Measurements from ENCODE around the gene PABPN1L. TPM values are rescaled to one million over a fixed set of nuclear protein-coding genes. Genes with fewer than 3 reads are reported as not detected.
"Not testable (repeated sequence)": the region's sequence is repeated elsewhere in the genome, so short reads cannot be mapped to it uniquely, and the experiment has no call there.

PABPN1L gene
- polyA plus RNA-seq, 2 donors = 0.04 to 0.14 TPM

- H3K36me3 ChIP-seq (ENCODE audit: control insufficient read depth in 2 of 2, insufficient read depth in 2 of 2, low read length in 1 of 2) = no peaks in the 10 kb centered on the region
- H3K9me3 ChIP-seq (ENCODE audit: control insufficient read depth in 2 of 2, insufficient read depth in 1 of 2, low read depth in 1 of 2, low read length in 1 of 2) = no peaks in the 10 kb centered on the region
- no peak overlapping the region for H3K4me3 ChIP-seq (ENCODE audit: low read depth in 1 of 2, low read length in 2 of 2)
- no peaks in the 10 kb centered on the region for H3K27me3 ChIP-seq (ENCODE audit: control insufficient read depth in 1 of 2, insufficient read depth in 2 of 2, low read length in 2 of 2)
- 60 to 64% methylated on average over 15 to 16 of the region's 16 CpGs for WGBS, 2 donors
- H3K27ac ChIP-seq (ENCODE audit: low read depth in 2 of 2, low read length in 1 of 2) = no peak overlapping the region
- peaks cover 0 to 6% of the 10 kb centered on the region in 2 donors for H3K4me1 ChIP-seq (ENCODE audit: control insufficient read depth in 2 of 2, insufficient read depth in 2 of 2, low read length in 1 of 2)
These were observed 36.3 kb upstream of the PABPN1L start for GRCh38 chr16:88902744-88903143.

DNA sequence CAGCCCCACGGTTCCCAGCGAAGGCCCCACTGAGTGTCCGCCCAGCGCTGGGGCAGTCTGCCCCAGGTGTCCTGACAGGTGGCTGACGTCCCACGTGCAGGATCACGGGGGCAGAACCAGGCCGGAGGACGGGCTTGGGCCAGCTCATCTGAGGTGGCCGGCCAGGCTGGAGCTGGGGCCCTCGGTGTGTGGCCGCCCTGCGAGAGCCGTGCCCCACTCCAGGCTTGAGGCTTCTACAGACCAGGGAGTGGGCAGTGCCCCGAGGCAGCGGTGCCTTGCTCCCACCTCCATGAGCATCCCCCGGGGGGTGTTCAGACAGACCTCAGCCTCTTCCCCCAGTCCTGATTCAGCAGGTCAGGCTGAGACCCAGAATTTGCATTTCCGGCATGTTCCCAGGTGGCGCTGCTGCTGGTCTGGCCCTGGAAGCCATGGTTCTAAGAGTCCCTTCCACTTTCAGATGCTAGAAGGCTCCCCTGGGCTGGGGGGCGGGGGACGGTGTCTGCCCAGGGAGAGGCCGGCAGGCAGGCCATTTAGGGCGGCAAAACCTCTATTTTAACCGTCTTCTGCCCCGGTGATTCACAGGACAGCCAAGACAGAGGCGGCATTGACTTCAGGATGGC, 35.4 kb upstream of the PABPN1L start:
- peaks cover 0 to 2% of the 10 kb centered on the region in 2 donors for H3K4me1 ChIP-seq (ENCODE audit: control insufficient read depth in 2 of 2, insufficient read depth in 2 of 2, low read length in 1 of 2)
- H3K27ac ChIP-seq (ENCODE audit: low read depth in 2 of 2, low read length in 1 of 2) = no peak overlapping the region
- no peaks in the 10 kb centered on the region for H3K36me3 ChIP-seq (ENCODE audit: control insufficient read depth in 2 of 2, insufficient read depth in 2 of 2, low read length in 1 of 2)
- no peaks in the 10 kb centered on the region for H3K9me3 ChIP-seq (ENCODE audit: control insufficient read depth in 2 of 2, insufficient read depth in 1 of 2, low read depth in 1 of 2, low read length in 1 of 2)
- no peak overlapping the region for H3K4me3 ChIP-seq (ENCODE audit: low read depth in 1 of 2, low read length in 2 of 2)
- no peaks in the 10 kb centered on the region for H3K27me3 ChIP-seq (ENCODE audit: control insufficient read depth in 1 of 2, insufficient read depth in 2 of 2, low read length in 2 of 2)
- 83 to 84% methylated on average over 21 to 26 of the region's 26 CpGs for WGBS, 2 donors

GRCh38 chr16:88900662-88901052, 34.2 kb upstream of the PABPN1L start:
- Histone ChIP-seq H3K27ac (ENCODE audit: low read depth in 2 of 2, low read length in 1 of 2) (no peak overlapping the region), H3K36me3 (ENCODE audit: control insufficient read depth in 2 of 2, insufficient read depth in 2 of 2, low read length in 1 of 2) (no peaks in the 10 kb centered on the region), H3K9me3 (ENCODE audit: control insufficient read depth in 2 of 2, insufficient read depth in 1 of 2, low read depth in 1 of 2, low read length in 1 of 2) (no peaks in the 10 kb centered on the region), H3K4me1 (ENCODE audit: control insufficient read depth in 2 of 2, insufficient read depth in 2 of 2, low read length in 1 of 2) (no peaks in the 10 kb centered on the region), H3K4me3 (ENCODE audit: low read depth in 1 of 2, low read length in 2 of 2) (no peak overlapping the region), H3K27me3 (ENCODE audit: control insufficient read depth in 1 of 2, insufficient read depth in 2 of 2, low read length in 2 of 2) (no peaks in the 10 kb centered on the region)
- WGBS, 2 donors = 73 to 75% methylated on average over 12 of the region's 12 CpGs

DNA sequence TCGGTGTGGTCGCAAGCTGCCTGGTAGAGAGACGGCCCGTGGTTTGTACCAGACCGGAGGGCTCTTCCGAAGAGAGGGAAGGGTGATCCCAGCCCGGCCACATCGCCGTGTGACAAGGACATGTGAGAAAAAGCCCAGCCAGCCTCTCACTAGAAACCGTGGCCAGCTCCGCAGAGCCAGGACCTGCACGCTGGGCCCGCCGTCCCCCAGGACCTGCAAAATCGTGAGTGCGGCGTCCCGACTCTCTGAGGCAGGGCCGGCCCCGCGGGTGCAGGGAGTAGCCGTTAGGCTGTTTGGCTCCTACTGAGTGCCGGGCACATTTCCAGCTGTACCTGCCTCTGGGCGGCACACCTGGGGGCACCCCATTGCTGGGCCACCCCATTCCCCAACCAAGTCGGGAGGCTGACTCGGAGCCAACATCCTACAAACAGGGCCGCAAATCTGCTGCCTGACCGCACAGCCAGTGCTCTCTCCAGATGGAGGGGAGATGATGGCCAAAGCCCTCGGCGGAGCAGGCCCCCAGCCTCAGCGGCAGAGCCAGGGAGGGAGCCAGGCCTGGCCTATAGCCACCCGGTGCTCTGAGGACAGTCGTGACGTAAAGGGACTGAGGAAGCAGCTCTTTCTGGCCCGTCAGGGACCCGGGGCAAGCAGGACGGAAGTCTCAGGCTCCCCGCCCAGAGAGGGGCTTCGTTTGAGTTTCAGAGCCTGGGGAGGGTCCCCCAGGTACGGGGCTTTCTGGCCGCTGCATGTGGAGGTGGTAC, 33.6 kb upstream of the PABPN1L start:
- no peaks in the 10 kb centered on the region for H3K27me3 ChIP-seq (ENCODE audit: control insufficient read depth in 1 of 2, insufficient read depth in 2 of 2, low read length in 2 of 2)
- WGBS, 2 donors = 71 to 78% methylated on average over 41 of the region's 41 CpGs

GRCh38 chr16:88897696-88898425, 31.4 kb upstream of the PABPN1L start:
- no peaks in the 10 kb centered on the region for H3K9me3 ChIP-seq (ENCODE audit: control insufficient read depth in 2 of 2, insufficient read depth in 1 of 2, low read depth in 1 of 2, low read length in 1 of 2)
- H3K4me1 ChIP-seq (ENCODE audit: control insufficient read depth in 2 of 2, insufficient read depth in 2 of 2, low read length in 1 of 2) = no peaks in the 10 kb centered on the region
- no peak overlapping the region for H3K4me3 ChIP-seq (ENCODE audit: low read depth in 1 of 2, low read length in 2 of 2)
- no peaks in the 10 kb centered on the region for H3K36me3 ChIP-seq (ENCODE audit: control insufficient read depth in 2 of 2, insufficient read depth in 2 of 2, low read length in 1 of 2)
- no peaks in the 10 kb centered on the region for H3K27me3 ChIP-seq (ENCODE audit: control insufficient read depth in 1 of 2, insufficient read depth in 2 of 2, low read length in 2 of 2)
- H3K27ac ChIP-seq (ENCODE audit: low read depth in 2 of 2, low read length in 1 of 2) = no peak overlapping the region
- 85% methylated on average over 34 of the region's 34 CpGs for WGBS, 2 donors

More for the DNA sequence above, 33.6 kb upstream of the PABPN1L start:
- Histone ChIP-seq H3K4me1 (ENCODE audit: control insufficient read depth in 2 of 2, insufficient read depth in 2 of 2, low read length in 1 of 2) (no peaks in the 10 kb centered on the region), H3K36me3 (ENCODE audit: control insufficient read depth in 2 of 2, insufficient read depth in 2 of 2, low read length in 1 of 2) (no peaks in the 10 kb centered on the region), H3K4me3 (ENCODE audit: low read depth in 1 of 2, low read length in 2 of 2) (no peak overlapping the region), H3K9me3 (ENCODE audit: control insufficient read depth in 2 of 2, insufficient read depth in 1 of 2, low read depth in 1 of 2, low read length in 1 of 2) (no peaks in the 10 kb centered on the region), H3K27ac (ENCODE audit: low read depth in 2 of 2, low read length in 1 of 2) (no peak overlapping the region)

- Histone ChIP-seq H3K27ac (ENCODE audit: low read depth in 2 of 2, low read length in 1 of 2) (no peak overlapping the region), H3K9me3 (ENCODE audit: control insufficient read depth in 2 of 2, insufficient read depth in 1 of 2, low read depth in 1 of 2, low read length in 1 of 2) (no peaks in the 10 kb centered on the region), H3K27me3 (ENCODE audit: control insufficient read depth in 1 of 2, insufficient read depth in 2 of 2, low read length in 2 of 2) (no peaks in the 10 kb centered on the region), H3K4me3 (ENCODE audit: low read depth in 1 of 2, low read length in 2 of 2) (no peak overlapping the region), H3K4me1 (ENCODE audit: control insufficient read depth in 2 of 2, insufficient read depth in 2 of 2, low read length in 1 of 2) (peaks cover 0 to 3% of the 10 kb centered on the region in 2 donors), H3K36me3 (ENCODE audit: control insufficient read depth in 2 of 2, insufficient read depth in 2 of 2, low read length in 1 of 2) (no peaks in the 10 kb centered on the region)
- WGBS, 2 donors = 86 to 88% methylated on average over 57 of the region's 57 CpGs
These were observed 30.0 kb upstream of the PABPN1L start for GRCh38 chr16:88896238-88897070.

- Histone ChIP-seq H3K27me3 (ENCODE audit: control insufficient read depth in 1 of 2, insufficient read depth in 2 of 2, low read length in 2 of 2) (no peaks in the 10 kb centered on the region), H3K36me3 (ENCODE audit: control insufficient read depth in 2 of 2, insufficient read depth in 2 of 2, low read length in 1 of 2) (no peaks in the 10 kb centered on the region), H3K9me3 (ENCODE audit: control insufficient read depth in 2 of 2, insufficient read depth in 1 of 2, low read depth in 1 of 2, low read length in 1 of 2) (no peaks in the 10 kb centered on the region), H3K4me3 (ENCODE audit: low read depth in 1 of 2, low read length in 2 of 2) (no peak overlapping the region), H3K4me1 (ENCODE audit: control insufficient read depth in 2 of 2, insufficient read depth in 2 of 2, low read length in 1 of 2) (peaks cover 0 to 3% of the 10 kb centered on the region in 2 donors), H3K27ac (ENCODE audit: low read depth in 2 of 2, low read length in 1 of 2) (no peak overlapping the region)
- WGBS, 2 donors = 91 to 92% methylated on average over 22 of the region's 22 CpGs
These were observed 28.9 kb upstream of the PABPN1L start for GRCh38 chr16:88895335-88895734.

- WGBS, 2 donors = 66 to 71% methylated on average over 21 of the region's 21 CpGs
These were observed 28.3 kb upstream of the PABPN1L start for GRCh38 chr16:88894681-88895300.

DNA sequence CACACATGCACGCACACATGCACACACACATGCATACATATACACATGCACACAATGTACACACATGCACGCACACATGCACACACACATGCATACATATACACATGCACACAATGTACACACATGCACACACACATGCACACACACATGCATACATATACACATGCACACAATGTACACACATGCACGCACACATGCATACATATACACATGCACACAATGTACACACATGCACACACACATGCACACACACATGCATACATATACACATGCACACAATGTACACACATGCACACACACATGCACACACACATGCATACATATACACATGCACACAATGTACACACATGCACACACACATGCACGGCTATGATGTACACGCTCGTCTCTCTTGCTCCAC, 27.8 kb upstream of the PABPN1L start:
- H3K9me3 ChIP-seq (ENCODE audit: control insufficient read depth in 2 of 2, insufficient read depth in 1 of 2, low read depth in 1 of 2, low read length in 1 of 2); H3K27ac ChIP-seq (ENCODE audit: low read depth in 2 of 2, low read length in 1 of 2); H3K36me3 ChIP-seq (ENCODE audit: control insufficient read depth in 2 of 2, insufficient read depth in 2 of 2, low read length in 1 of 2); H3K4me3 ChIP-seq (ENCODE audit: low read depth in 1 of 2, low read length in 2 of 2); H3K4me1 ChIP-seq (ENCODE audit: control insufficient read depth in 2 of 2, insufficient read depth in 2 of 2, low read length in 1 of 2); H3K27me3 ChIP-seq (ENCODE audit: control insufficient read depth in 1 of 2, insufficient read depth in 2 of 2, low read length in 2 of 2): not testable (repeated sequence)
- 82 to 95% methylated on average over 4 of the region's 6 CpGs for WGBS, 2 donors

More at GRCh38 chr16:88894681-88895300, 28.3 kb upstream of the PABPN1L start:
- H3K36me3 ChIP-seq (ENCODE audit: control insufficient read depth in 2 of 2, insufficient read depth in 2 of 2, low read length in 1 of 2) = no peaks in the 10 kb centered on the region
- no peak overlapping the region for H3K27ac ChIP-seq (ENCODE audit: low read depth in 2 of 2, low read length in 1 of 2)
- peaks cover 0 to 3% of the 10 kb centered on the region in 2 donors for H3K4me1 ChIP-seq (ENCODE audit: control insufficient read depth in 2 of 2, insufficient read depth in 2 of 2, low read length in 1 of 2)
- no peaks in the 10 kb centered on the region for H3K9me3 ChIP-seq (ENCODE audit: control insufficient read depth in 2 of 2, insufficient read depth in 1 of 2, low read depth in 1 of 2, low read length in 1 of 2)
- H3K27me3 ChIP-seq (ENCODE audit: control insufficient read depth in 1 of 2, insufficient read depth in 2 of 2, low read length in 2 of 2) = no peaks in the 10 kb centered on the region
- no peak overlapping the region for H3K4me3 ChIP-seq (ENCODE audit: low read depth in 1 of 2, low read length in 2 of 2)
